Hepatocyte (in vitro differentiated cells): ENCODE results near the gene DHRS1. TPM values are rescaled to one million over a fixed set of nuclear protein-coding genes. Genes with fewer than 3 reads are reported as not detected.

ENCODE experiments used
- DNase-seq: peaks from one replicate; pipeline ENCODE4 v3.0.0-alpha.2; 2016; ENCODE audit warnings: low spot score
- H2AFZ ChIP-seq: fragments of 200-600 bp; sonication (generic); 2 replicates; pipeline ENCODE4 v1.6.0; 2016; ENCODE audit warnings: antibody characterized with exemption, mild to moderate bottlenecking
- H3K27ac ChIP-seq: fragments of 200-600 bp; sonication (generic); 2 replicates; pipeline ENCODE4 v1.5.1; 2016; ENCODE audit warnings: mild to moderate bottlenecking
- H3K27me3 ChIP-seq: fragments of 200-600 bp; sonication (generic); 2 replicates; pipeline ENCODE4 v1.6.1; 2016
- H3K36me3 ChIP-seq: fragments of 200-600 bp; sonication (generic); replicated peaks from 2 replicates; pipeline ENCODE4 v1.5.1; 2016; ENCODE audit warnings: low read depth; ENCODE audit not compliant: insufficient read depth
- H3K4me1 ChIP-seq: fragments of 200-600 bp; sonication (generic); 2 replicates; pipeline ENCODE4 v1.5.1; 2016; ENCODE audit warnings: mild to moderate bottlenecking, moderate library complexity; ENCODE audit not compliant: insufficient read depth
- H3K4me2 ChIP-seq: fragments of 200-600 bp; sonication (generic); 2 replicates; pipeline ENCODE4 v1.6.0; 2016
- H3K4me3 ChIP-seq: fragments of 200-600 bp; sonication (generic); 2 replicates; pipeline ENCODE4 v1.5.1; 2016; ENCODE audit warnings: mild to moderate bottlenecking
- H3K79me2 ChIP-seq: fragments of 200-600 bp; sonication (generic); 2 replicates; pipeline ENCODE4 v1.6.0; 2017; ENCODE audit warnings: mild to moderate bottlenecking
- H3K9me2 ChIP-seq: fragments of 200-600 bp; sonication (generic); replicated peaks from 2 replicates; pipeline ENCODE4 v1.6.0; 2017; ENCODE audit warnings: mild to moderate bottlenecking; ENCODE audit not compliant: insufficient read depth
- H3K9me3 ChIP-seq: fragments of 200-600 bp; sonication (generic); 2 replicates; pipeline ENCODE4 v1.5.1; 2016; ENCODE audit warnings: low read depth, mild to moderate bottlenecking
- H4K20me1 ChIP-seq: fragments of 200-600 bp; sonication (generic); 2 replicates; pipeline ENCODE4 v1.6.0; 2016; ENCODE audit warnings: mild to moderate bottlenecking; ENCODE audit not compliant: insufficient read depth, poor library complexity, severe bottlenecking
- EZH2 ChIP-seq: fragments of 200-600 bp; sonication (generic); IDR thresholded peaks from 2 replicates; pipeline ENCODE4 v1.6.1; 2016; ENCODE audit warnings: antibody characterized with exemption, mild to moderate bottlenecking, borderline replicate concordance
- EZH2phosphoT487 ChIP-seq: fragments of 200-600 bp; sonication (generic); IDR thresholded peaks from one replicate; pipeline ENCODE4 v1.6.1; 2018; ENCODE audit warnings: antibody characterized with exemption, mild to moderate bottlenecking, low read depth, moderate library complexity; ENCODE audit not compliant: unreplicated experiment, severe bottlenecking
- WGBS: methylation state at CpG from one replicate; pipeline ENCODE4 v1.1.6; 2016; ENCODE audit warnings: low lambda C conversion rate; ENCODE audit errors: missing lambda C conversion rate; 5-methylcytosine and 5-hydroxymethylcytosine counted together
- polyA plus RNA-seq: library from polyadenylated mRNA; unstranded; fragments of >200 nt; fragmentation: Nextera tagmentation; extraction: Ambion mirVana; gene quantifications from 2 replicates; pipeline ENCODE4 v1.2.1, GENCODE V29; 2016
- total RNA-seq: library from RNA; depleted of rRNA; stranded (reverse); fragments of >200 nt; gene quantifications from 2 replicates; pipeline ENCODE4 v1.2.3, GENCODE V29; 2014
- TF ChIP-seq, protein P1 (sequence below): fragments of 200-600 bp; sonication (generic); IDR thresholded peaks from 2 replicates; pipeline ENCODE4 v1.5.1; 2016; ENCODE audit warnings: antibody characterized with exemption, mild to moderate bottlenecking; ENCODE audit not compliant: poor library complexity

Gene DHRS1
- total and polyA plus RNA-seq, 2 experiments from 2014 or later: 23.0 to 39.5 TPM

DNA sequence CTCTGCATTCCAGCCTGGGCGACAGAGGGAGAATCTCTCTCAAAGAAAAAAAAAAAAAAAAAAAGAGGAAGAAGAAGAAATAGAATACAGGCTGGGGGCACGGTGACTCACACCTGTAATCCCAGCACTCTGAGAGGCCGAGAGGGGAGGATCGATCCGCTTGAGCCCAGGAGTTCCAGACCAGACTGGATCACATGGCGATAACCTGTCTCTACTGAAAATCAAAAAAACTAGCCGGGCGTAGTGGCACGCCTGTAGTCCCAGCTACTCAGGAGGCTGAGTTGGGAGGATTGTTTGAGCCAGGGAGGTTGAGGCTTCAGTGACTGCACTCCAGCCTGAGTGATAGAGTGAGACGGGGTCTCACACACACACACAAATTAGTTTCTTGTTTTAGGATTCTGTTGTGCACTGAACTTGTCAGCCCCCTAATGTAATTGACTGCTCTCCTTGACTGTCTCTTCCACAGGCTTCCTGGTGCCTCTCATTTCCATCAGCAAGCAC is 56.2 kb downstream of the DHRS1 start:
- 57% methylated on average over 10 of the region's 10 CpGs for WGBS
- H3K27ac ChIP-seq: peak overlapping the region; percentile 96
- no peaks in the 10 kb centered on the region for H3K9me3 ChIP-seq
- no peaks in the 10 kb centered on the region for H3K9me2 ChIP-seq
- peaks cover 4% of the 10 kb centered on the region for H4K20me1 ChIP-seq
- peak; percentile 63 for DNase-seq
- peak overlapping the region; percentile 36 for H2AFZ ChIP-seq
- no peak for TF ChIP-seq EZH2
- TF ChIP-seq, protein P1, sequence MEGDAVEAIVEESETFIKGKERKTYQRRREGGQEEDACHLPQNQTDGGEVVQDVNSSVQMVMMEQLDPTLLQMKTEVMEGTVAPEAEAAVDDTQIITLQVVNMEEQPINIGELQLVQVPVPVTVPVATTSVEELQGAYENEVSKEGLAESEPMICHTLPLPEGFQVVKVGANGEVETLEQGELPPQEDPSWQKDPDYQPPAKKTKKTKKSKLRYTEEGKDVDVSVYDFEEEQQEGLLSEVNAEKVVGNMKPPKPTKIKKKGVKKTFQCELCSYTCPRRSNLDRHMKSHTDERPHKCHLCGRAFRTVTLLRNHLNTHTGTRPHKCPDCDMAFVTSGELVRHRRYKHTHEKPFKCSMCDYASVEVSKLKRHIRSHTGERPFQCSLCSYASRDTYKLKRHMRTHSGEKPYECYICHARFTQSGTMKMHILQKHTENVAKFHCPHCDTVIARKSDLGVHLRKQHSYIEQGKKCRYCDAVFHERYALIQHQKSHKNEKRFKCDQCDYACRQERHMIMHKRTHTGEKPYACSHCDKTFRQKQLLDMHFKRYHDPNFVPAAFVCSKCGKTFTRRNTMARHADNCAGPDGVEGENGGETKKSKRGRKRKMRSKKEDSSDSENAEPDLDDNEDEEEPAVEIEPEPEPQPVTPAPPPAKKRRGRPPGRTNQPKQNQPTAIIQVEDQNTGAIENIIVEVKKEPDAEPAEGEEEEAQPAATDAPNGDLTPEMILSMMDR: no peak
- TF ChIP-seq EZH2phosphoT487: no peak
- H3K4me2 ChIP-seq: peak overlapping the region; percentile 75
- H3K36me3 ChIP-seq: no peaks in the 10 kb centered on the region
- no peaks in the 10 kb centered on the region for H3K27me3 ChIP-seq
- H3K79me2 ChIP-seq: peaks cover 25% of the 10 kb centered on the region
- H3K4me1 ChIP-seq: peaks cover 6% of the 10 kb centered on the region
- peak overlapping the region; percentile 56 for H3K4me3 ChIP-seq

DNA sequence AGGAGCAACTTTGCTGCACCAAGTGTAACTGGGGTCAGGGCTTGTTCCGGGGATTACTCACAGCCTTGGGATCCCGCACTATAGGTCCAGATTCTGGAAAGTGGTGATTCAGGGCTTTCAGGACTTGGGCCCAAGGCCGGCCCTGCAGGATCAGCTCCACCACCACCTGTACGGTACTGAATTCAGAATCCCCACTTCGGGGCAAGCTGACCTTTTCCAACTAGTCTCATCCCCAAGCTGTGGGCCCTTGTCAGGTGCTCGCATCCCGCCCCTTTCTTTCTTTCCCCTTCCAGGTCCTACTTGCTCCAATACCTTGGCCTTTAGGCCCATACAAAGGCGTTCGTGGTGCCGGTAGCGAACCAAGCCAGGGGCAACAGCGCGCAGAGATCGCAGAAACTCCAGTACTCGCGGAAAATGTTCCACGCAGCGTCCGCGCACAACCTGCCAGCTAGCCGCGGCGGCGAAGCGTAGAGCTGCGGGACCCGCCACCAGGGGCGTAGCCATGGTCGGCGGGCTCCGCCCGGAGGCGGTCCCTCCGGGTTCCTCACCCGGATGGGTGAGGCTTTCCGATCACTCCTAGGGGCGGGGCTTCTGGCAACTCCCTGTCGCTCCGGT is 57.6 kb downstream of the DHRS1 start:
- Histone ChIP-seq H3K27ac (peak overlapping the region; percentile 96), H3K4me3 (peak overlapping the region; percentile 44), H2AFZ (peak overlapping the region; percentile 37), H3K4me1 (peaks cover 6% of the 10 kb centered on the region), H4K20me1 (peaks cover 4% of the 10 kb centered on the region), H3K79me2 (peaks cover 25% of the 10 kb centered on the region), H3K27me3 (no peaks in the 10 kb centered on the region), H3K9me2 (no peaks in the 10 kb centered on the region), H3K36me3 (no peaks in the 10 kb centered on the region), H3K9me3 (no peaks in the 10 kb centered on the region), H3K4me2 (peak overlapping the region; percentile 75)
- WGBS: 2% methylated on average over 39 of the region's 39 CpGs
- TF ChIP-seq, protein P1: peak; percentile 40
- TF ChIP-seq EZH2phosphoT487 (no peak), EZH2 (no peak)
- peak; percentile 98 for DNase-seq

Other genes with a start within 250 kb of the DHRS1 start
Only the 30 nearest of the 34 such genes appear.
- gene DCAF11, start 185.0 kb downstream of the DHRS1 start, total RNA-seq: 78.9 and 85.4 TPM in 2 replicates
- gene DCAF11, start 185.0 kb downstream of the DHRS1 start, polyA plus RNA-seq: 50.3 and 55.6 TPM in 2 replicates
- gene NRL, start 184.8 kb downstream of the DHRS1 start, total RNA-seq: 1.2 and 4.8 TPM in 2 replicates
- gene NRL, start 184.8 kb downstream of the DHRS1 start, polyA plus RNA-seq: 2.4 and 3.3 TPM in 2 replicates
- gene FITM1, start 169.1 kb downstream of the DHRS1 start, total RNA-seq: 0.24 and 1.0 TPM in 2 replicates
- gene FITM1, start 169.1 kb downstream of the DHRS1 start, polyA plus RNA-seq: 0.62 and 2.2 TPM in 2 replicates
- 123 and 134 TPM in 2 replicates for gene PSME1, start 163.6 kb downstream of the DHRS1 start, total RNA-seq
- gene PSME1, start 163.6 kb downstream of the DHRS1 start, polyA plus RNA-seq: 202 and 238 TPM in 2 replicates
- gene EMC9, start 158.2 kb downstream of the DHRS1 start, total RNA-seq: 13.8 TPM in 2 replicates
- 32.2 and 34.1 TPM in 2 replicates for gene EMC9, start 158.2 kb downstream of the DHRS1 start, polyA plus RNA-seq
- 62.7 and 75.5 TPM in 2 replicates for gene PSME2, start 153.2 kb downstream of the DHRS1 start, total RNA-seq
- 178 and 189 TPM in 2 replicates for gene PSME2, start 153.2 kb downstream of the DHRS1 start, polyA plus RNA-seq
- gene RNF31, start 152.3 kb downstream of the DHRS1 start, total RNA-seq: 27.8 and 35.0 TPM in 2 replicates
- 27.3 and 29.7 TPM in 2 replicates for gene RNF31, start 152.3 kb downstream of the DHRS1 start, polyA plus RNA-seq
- gene IRF9, start 138.5 kb downstream of the DHRS1 start, total RNA-seq: 33.7 and 42.7 TPM in 2 replicates
- 66.9 and 79.5 TPM in 2 replicates for gene IRF9, start 138.5 kb downstream of the DHRS1 start, polyA plus RNA-seq
- 28.5 and 44.8 TPM in 2 replicates for gene REC8, start 127.7 kb downstream of the DHRS1 start, total RNA-seq
- 170 and 193 TPM in 2 replicates for gene REC8, start 127.7 kb downstream of the DHRS1 start, polyA plus RNA-seq
- gene IPO4, start 111.0 kb downstream of the DHRS1 start, total RNA-seq: 18.7 and 19.5 TPM in 2 replicates
- 19.0 and 26.4 TPM in 2 replicates for gene IPO4, start 111.0 kb downstream of the DHRS1 start, polyA plus RNA-seq
- 68.1 and 75.4 TPM in 2 replicates for gene TM9SF1, start 104.3 kb downstream of the DHRS1 start, total RNA-seq
- gene TM9SF1, start 104.3 kb downstream of the DHRS1 start, polyA plus RNA-seq: 84.0 and 86.1 TPM in 2 replicates
- 0.84 TPM in 1 of 2 replicates, not detected in the other for gene TSSK4, start 94.1 kb downstream of the DHRS1 start, total RNA-seq
- gene TSSK4, start 94.1 kb downstream of the DHRS1 start, polyA plus RNA-seq: 0.74 and 1.4 TPM in 2 replicates
- gene CHMP4A, start 86.3 kb downstream of the DHRS1 start, total RNA-seq: 25.6 and 40.8 TPM in 2 replicates
- gene CHMP4A, start 86.3 kb downstream of the DHRS1 start, polyA plus RNA-seq: 73.6 and 106 TPM in 2 replicates
- 8.0 and 12.2 TPM in 2 replicates for gene MDP1, start 83.7 kb downstream of the DHRS1 start, total RNA-seq
- gene MDP1, start 83.7 kb downstream of the DHRS1 start, polyA plus RNA-seq: 16.1 and 20.9 TPM in 2 replicates
- gene NEDD8, start 67.4 kb downstream of the DHRS1 start, total RNA-seq: 158 and 162 TPM in 2 replicates
- gene NEDD8, start 67.4 kb downstream of the DHRS1 start, polyA plus RNA-seq: 326 TPM in 2 replicates
- gene GMPR2, start 66.9 kb downstream of the DHRS1 start, total RNA-seq: 70.2 and 83.4 TPM in 2 replicates
- 62.4 and 69.6 TPM in 2 replicates for gene GMPR2, start 66.9 kb downstream of the DHRS1 start, polyA plus RNA-seq
- gene TINF2, start 57.2 kb downstream of the DHRS1 start, total RNA-seq: 34.0 and 36.5 TPM in 2 replicates
- gene TINF2, start 57.2 kb downstream of the DHRS1 start, polyA plus RNA-seq: 39.6 and 42.5 TPM in 2 replicates
- gene TGM1, start 36.6 kb downstream of the DHRS1 start, total RNA-seq: 0.33 and 0.56 TPM in 2 replicates
- 1.5 and 1.9 TPM in 2 replicates for gene TGM1, start 36.6 kb downstream of the DHRS1 start, polyA plus RNA-seq
- 13.0 and 18.2 TPM in 2 replicates for gene RABGGTA, start 28.2 kb downstream of the DHRS1 start, total RNA-seq
- 36.0 and 52.1 TPM in 2 replicates for gene RABGGTA, start 28.2 kb downstream of the DHRS1 start, polyA plus RNA-seq
- 12.5 and 13.2 TPM in 2 replicates for gene NOP9, start 70 bp upstream of the DHRS1 start, total RNA-seq
- gene NOP9, start 70 bp upstream of the DHRS1 start, polyA plus RNA-seq: 2.4 and 3.7 TPM in 2 replicates
- 43.0 and 56.9 TPM in 2 replicates for gene CIDEB, start 8.2 kb upstream of the DHRS1 start, total RNA-seq
- gene CIDEB, start 8.2 kb upstream of the DHRS1 start, polyA plus RNA-seq: 46.3 and 59.9 TPM in 2 replicates
- 3.3 and 3.6 TPM in 2 replicates for gene LTB4R2, start 10.4 kb upstream of the DHRS1 start, total RNA-seq
- gene LTB4R2, start 10.4 kb upstream of the DHRS1 start, polyA plus RNA-seq: 0.56 and 0.92 TPM in 2 replicates
- 4.2 and 5.1 TPM in 2 replicates for gene LTB4R, start 11.7 kb upstream of the DHRS1 start, total RNA-seq
- gene LTB4R, start 11.7 kb upstream of the DHRS1 start, polyA plus RNA-seq: 3.6 and 6.2 TPM in 2 replicates
- gene ADCY4, start 35.3 kb upstream of the DHRS1 start, total RNA-seq: 0.63 and 1.4 TPM in 2 replicates
- 1.3 and 4.1 TPM in 2 replicates for gene ADCY4, start 35.3 kb upstream of the DHRS1 start, polyA plus RNA-seq
- gene RIPK3, start 40.2 kb upstream of the DHRS1 start, total RNA-seq: 4.8 and 9.1 TPM in 2 replicates
- gene RIPK3, start 40.2 kb upstream of the DHRS1 start, polyA plus RNA-seq: 7.0 and 7.4 TPM in 2 replicates
- gene NFATC4, start 68.4 kb upstream of the DHRS1 start, total RNA-seq: 37.8 and 45.0 TPM in 2 replicates
- 68.8 and 84.5 TPM in 2 replicates for gene NFATC4, start 68.4 kb upstream of the DHRS1 start, polyA plus RNA-seq
- gene NYNRIN, start 99.2 kb upstream of the DHRS1 start, total RNA-seq: 41.7 and 56.5 TPM in 2 replicates
- 34.4 and 34.5 TPM in 2 replicates for gene NYNRIN, start 99.2 kb upstream of the DHRS1 start, polyA plus RNA-seq
- gene CBLN3, start 129.9 kb upstream of the DHRS1 start, total RNA-seq: 2.2 and 2.8 TPM in 2 replicates
- gene CBLN3, start 129.9 kb upstream of the DHRS1 start, polyA plus RNA-seq: 0.99 and 2.4 TPM in 2 replicates
- 67.1 and 90.5 TPM in 2 replicates for gene KHNYN, start 130.2 kb upstream of the DHRS1 start, total RNA-seq
- gene KHNYN, start 130.2 kb upstream of the DHRS1 start, polyA plus RNA-seq: 36.4 and 39.6 TPM in 2 replicates
- gene SDR39U1, start 143.0 kb upstream of the DHRS1 start, total RNA-seq: 24.4 and 34.1 TPM in 2 replicates
- gene SDR39U1, start 143.0 kb upstream of the DHRS1 start, polyA plus RNA-seq: 99.7 and 102 TPM in 2 replicates